H1 (cell line): Measurements from ENCODE around the gene RTN4RL2. TPM values are rescaled to one million over a fixed set of nuclear protein-coding genes. Genes with fewer than 3 reads are reported as not detected.

ENCODE experiments used
- CTCF ChIA-PET: fragments of 300-600 bp; sonication (Branson Sonifier 250); formaldehyde crosslinking; loops from one replicate; lab custom pipeline; 2021; ENCODE audit not compliant: partially characterized antibody; lab: Charles Lee
- POLR2A ChIA-PET: fragments of 300-600 bp; sonication (Branson Sonifier 250); formaldehyde crosslinking; loops from one replicate; lab custom pipeline; 2021; ENCODE audit warnings: inconsistent platforms; ENCODE audit not compliant: partially characterized antibody; lab: Charles Lee
- DNase-seq, 2 experiments: peaks; one replicate each; pipeline versions ENCODE4 v3.0.0 to v3.0.0-alpha.2; 2010 to 2022; ENCODE audit warnings: low spot score in 2 of 2, low read depth in 1 of 2, mixed read lengths in 1 of 2
- FAIRE-seq: peaks from 2 replicates; lab custom pipeline; 2011; peaks lifted over from hg19 to GRCh38; lab: Jason Lieb, UNC
- H2AFZ ChIP-seq: 2 replicates; pipeline ENCODE4 v1.8.1; 2012; ENCODE audit warnings: low read length, inconsistent platforms
- H2AK5ac ChIP-seq: 2 replicates; pipeline ENCODE4 v1.6.1; 2013; ENCODE audit warnings: low read depth, low read length
- H2BK120ac ChIP-seq: replicated peaks from 2 replicates; pipeline ENCODE3; 2013; ENCODE audit warnings: low read depth, low read length, inconsistent platforms
- H2BK12ac ChIP-seq: 2 replicates; pipeline ENCODE4 v1.6.1; 2013; ENCODE audit warnings: low read depth, low read length
- H2BK15ac ChIP-seq: 2 replicates; pipeline ENCODE4 v1.6.1; 2013; ENCODE audit warnings: low read length
- H2BK20ac ChIP-seq: 2 replicates; pipeline ENCODE4 v1.6.1; 2013; ENCODE audit warnings: low read length
- H2BK5ac ChIP-seq: 2 replicates; pipeline ENCODE4 v1.6.1; 2013; ENCODE audit warnings: low read depth, low read length
- H3K14ac ChIP-seq: 2 replicates; pipeline ENCODE4 v1.6.1; 2013; ENCODE audit warnings: inconsistent platforms; ENCODE audit not compliant: insufficient read length
- H3K18ac ChIP-seq: 2 replicates; pipeline ENCODE4 v1.6.1; 2013; ENCODE audit warnings: low read length; ENCODE audit errors: extremely low read depth
- H3K23ac ChIP-seq: 2 replicates; pipeline ENCODE4 v1.6.1; 2013; ENCODE audit warnings: inconsistent platforms; ENCODE audit not compliant: insufficient read length
- H3K23me2 ChIP-seq: 2 replicates; pipeline ENCODE4 v1.6.1; 2013; ENCODE audit warnings: low read depth, low read length
- H3K27ac ChIP-seq: 2 replicates; pipeline ENCODE4 v1.6.1; 2011; ENCODE audit warnings: low read depth, low read length, inconsistent platforms
- H3K27me3 ChIP-seq, 4 experiments: replicated peaks in 1 of 4; 1 replicate in 1 of 4; 2 replicates in 3 of 4; pipeline versions ENCODE4 v1.6.1 to v1.8.1; 2011 to 2013; ENCODE audit warnings: low read length in 3 of 4, mild to moderate bottlenecking in 3 of 4, inconsistent platforms in 2 of 4, mixed read lengths in 2 of 4, moderate library complexity in 1 of 4; ENCODE audit not compliant: control insufficient read depth in 3 of 4, insufficient read depth in 3 of 4; ENCODE audit errors: extremely low read depth in 1 of 4
- H3K36me3 ChIP-seq, 4 experiments: 2 replicates each; pipeline versions ENCODE4 v1.6.1 to v1.8.1; 2011 to 2013; ENCODE audit warnings: mild to moderate bottlenecking in 4 of 4, low read length in 3 of 4, moderate library complexity in 2 of 4, control low read depth in 1 of 4, inconsistent platforms in 1 of 4; ENCODE audit not compliant: insufficient read depth in 4 of 4, control insufficient read depth in 2 of 4
- H3K4ac ChIP-seq: replicated peaks from 2 replicates; pipeline ENCODE3; 2013; ENCODE audit warnings: low read length, low read depth, mixed read lengths, inconsistent platforms; ENCODE audit not compliant: insufficient read length
- H3K4me1 ChIP-seq, 4 experiments: replicated peaks in 1 of 4; 1 replicate in 1 of 4; 2 replicates in 3 of 4; pipeline versions ENCODE4 v1.6.1 to v1.8.1; 2011 to 2013; ENCODE audit warnings: low read length in 3 of 4, inconsistent platforms in 2 of 4, mixed read lengths in 1 of 4; ENCODE audit not compliant: insufficient read depth in 4 of 4, control insufficient read depth in 3 of 4
- H3K4me2 ChIP-seq, 2 experiments: 2 replicates each; pipeline versions ENCODE4 v1.6.1 to v1.8.1; 2011 to 2013; ENCODE audit warnings: low read depth in 2 of 2, low read length in 2 of 2, control low read depth in 1 of 2, inconsistent platforms in 1 of 2, mild to moderate bottlenecking in 1 of 2; ENCODE audit not compliant: insufficient read depth in 1 of 2
- H3K4me3 ChIP-seq, 4 experiments: fragments of 200-600, 300-600 bp in 1 of 4; sonication (generic), shearing (Covaris generic), sonication (Bioruptor Twin) in 1 of 4; 2 replicates each; pipeline versions ENCODE4 v1.5.1 to v1.8.1; 2011 to 2016; ENCODE audit warnings: low read length in 4 of 4, low read depth in 3 of 4, control low read depth in 2 of 4, inconsistent platforms in 2 of 4, mild to moderate bottlenecking in 2 of 4, mixed read lengths in 1 of 4, moderate library complexity in 1 of 4; ENCODE audit not compliant: insufficient read depth in 2 of 4; ENCODE audit errors: extremely low read depth in 1 of 4
- H3K56ac ChIP-seq: replicated peaks from 2 replicates; pipeline ENCODE3; 2013; ENCODE audit warnings: low read depth, mild to moderate bottlenecking, mixed read lengths, low read length, inconsistent platforms; ENCODE audit not compliant: insufficient read length
- H3K79me1 ChIP-seq: 2 replicates; pipeline ENCODE4 v1.6.1; 2013; ENCODE audit warnings: low read depth, low read length, control low read depth
- H3K79me2 ChIP-seq, 2 experiments: 2 replicates each; pipeline versions ENCODE4 v1.6.1 to v1.8.1; 2012 to 2013; ENCODE audit warnings: low read length in 2 of 2, mild to moderate bottlenecking in 2 of 2, inconsistent platforms in 1 of 2; ENCODE audit not compliant: insufficient read depth in 2 of 2, control insufficient read depth in 1 of 2
- H3K9ac ChIP-seq, 4 experiments: replicated peaks in 1 of 4; 1 replicate in 1 of 4; 2 replicates in 3 of 4; pipeline versions ENCODE4 v1.6.1 to v1.8.1; 2011 to 2013; ENCODE audit warnings: low read depth in 3 of 4, low read length in 3 of 4, control low read depth in 2 of 4, mild to moderate bottlenecking in 2 of 4, moderate library complexity in 2 of 4, inconsistent platforms in 1 of 4; ENCODE audit errors: extremely low read depth in 1 of 4
- H3K9me3 ChIP-seq, 2 experiments: 2 replicates each; pipeline versions ENCODE4 v1.6.1 to v1.8.1; 2012 to 2013; ENCODE audit warnings: mild to moderate bottlenecking in 2 of 2, moderate library complexity in 2 of 2, control low read depth in 1 of 2, inconsistent platforms in 1 of 2, low read depth in 1 of 2, low read length in 1 of 2, mixed read lengths in 1 of 2; ENCODE audit not compliant: insufficient read depth in 2 of 2
- H4K20me1 ChIP-seq, 2 experiments: replicated peaks in 1 of 2; 2 replicates each; pipeline versions ENCODE3 to v1.8.1; 2011 to 2013; ENCODE audit warnings: inconsistent platforms in 2 of 2, low read length in 2 of 2, mild to moderate bottlenecking in 1 of 2; ENCODE audit not compliant: insufficient read depth in 2 of 2, control insufficient read depth in 1 of 2
- H4K5ac ChIP-seq: 2 replicates; pipeline ENCODE4 v1.6.1; 2013; ENCODE audit warnings: low read length, low read depth, mixed read lengths, inconsistent platforms; ENCODE audit not compliant: insufficient read length
- H4K8ac ChIP-seq: 2 replicates; pipeline ENCODE4 v1.8.0; 2013; ENCODE audit warnings: mild to moderate bottlenecking, moderate library complexity, low read length, inconsistent platforms; ENCODE audit not compliant: insufficient read depth; ENCODE audit errors: extremely low read depth
- H4K91ac ChIP-seq: replicated peaks from 2 replicates; pipeline ENCODE3; 2013; ENCODE audit warnings: low read length, mixed read lengths, inconsistent platforms; ENCODE audit not compliant: insufficient read length
- RFX5 ChIP-seq: IDR thresholded peaks from 2 replicates; pipeline ENCODE4 v1.6.1; 2011; ENCODE audit warnings: low read depth, low read length, improper control_type of control experiment, borderline replicate concordance
- WGBS, 2 experiments: shearing (Covaris generic) in 1 of 2; methylation state at CpG; one replicate each; pipeline versions ENCODE4 v1.1.6 to v1.1.7; 2013 to 2015; ENCODE audit warnings: low lambda C conversion rate in 2 of 2, mixed read lengths in 2 of 2, inconsistent platforms in 1 of 2, low coverage in 1 of 2, missing lambda C conversion rate in 1 of 2; ENCODE audit not compliant: insufficient replicate concordance in 2 of 2, insufficient coverage in 1 of 2, insufficient read length in 1 of 2; ENCODE audit errors: extremely low coverage in 1 of 2, missing lambda C conversion rate in 1 of 2; 5-methylcytosine and 5-hydroxymethylcytosine counted together
- polyA plus RNA-seq, 7 experiments: library from polyadenylated mRNA; depleted of rRNA in 3 of 7; stranded (reverse) in 5 of 7; unstranded in 2 of 7; fragments of >200 nt in 5 of 7; fragments of 200-250 nt in 2 of 7; gene quantifications; 1 replicate in 5 of 7; 2 replicates in 1 of 7; 4 replicates in 1 of 7; pipeline versions ENCODE4 v1.2.1 to v1.2.3, GENCODE V29; 2011 to 2013; ENCODE audit warnings: missing spikeins in 2 of 7, mixed read lengths in 2 of 7
- total RNA-seq: library from RNA; stranded (reverse); fragmentation: NEBNext Ultra II Directional; extraction: Animal tissue kit (Norgen Biotek cat#: 25700); gene quantifications from 2 replicates; pipeline ENCODE4 v1.2.1, GENCODE V29; 2021

RTN4RL2 gene
- total and polyA plus RNA-seq, 2 of the 8 experiments (the other 6 are each of a cell fraction or from before 2014, with no cell fraction given): 11.4 to 23.7 TPM

DNA sequence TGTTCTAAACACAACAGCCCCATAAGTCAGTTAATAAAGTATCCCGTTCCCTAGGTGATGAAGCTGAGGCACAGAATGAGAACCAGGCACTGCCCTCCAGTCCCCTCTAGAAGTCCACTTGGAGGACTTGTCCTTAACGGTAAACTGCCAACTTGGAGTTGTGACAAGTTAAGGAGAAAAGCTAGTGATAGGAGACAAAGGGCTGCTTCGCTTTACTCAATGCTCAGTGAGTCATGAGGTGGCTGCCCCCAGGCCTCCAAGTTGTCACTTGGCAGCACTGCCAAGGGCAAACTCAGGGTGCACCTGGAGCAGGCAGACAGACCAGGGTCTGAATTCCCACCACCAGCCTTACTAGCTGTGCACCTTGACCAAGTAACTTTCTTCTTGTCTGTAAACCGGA, 41.6 kb downstream of the RTN4RL2 start:
- H3K14ac ChIP-seq: no peak overlapping the region
- no peak overlapping the region for H3K9ac ChIP-seq
- FAIRE-seq (no peak), DNase-seq (no peak)
- H3K4me3 ChIP-seq: no peak overlapping the region
- no peak overlapping the region for H3K4me2 ChIP-seq
- H2BK15ac ChIP-seq: 0 out of 2 replicates have a peak overlapping the region, but pooled peaks have one; percentile 53
- H3K36me3 ChIP-seq: no peaks in the 10 kb centered on the region; a peak in 1 of 8 replicates
- peaks cover 2% of the 10 kb centered on the region; the same call in 1 of the 2 replicates for H3K23me2 ChIP-seq
- no peak overlapping the region for H4K91ac ChIP-seq
- peaks cover 0 to 2% of the 10 kb centered on the region in 2 experiments for H4K20me1 ChIP-seq
- WGBS, 2 experiments: 96% methylated on average over 4 of the region's 4 CpGs; no CpG with 5 or more reads in 1 of the 2 experiments
- H3K23ac ChIP-seq: no peak overlapping the region
- H3K4me1 ChIP-seq: peaks cover 7 to 18% (median 14%) of the 10 kb centered on the region in 4 experiments
- no peak overlapping the region for H3K18ac ChIP-seq
- H4K8ac ChIP-seq: no peak overlapping the region
- POLR2A ChIA-PET: interaction anchor here (0.6 to 4.3 kb wide), 10 partner anchors 8 to 139 kb away, joined by 3 to 66 read pairs (median 4); partner anchors contain the start of genes SLC43A1, TIMM10 and UBE2L6
- H4K5ac ChIP-seq: no peak overlapping the region
- H2BK12ac ChIP-seq: no peak overlapping the region
- H3K79me2 ChIP-seq: peaks cover 0 to 9% of the 10 kb centered on the region in 2 experiments; a peak in 2 of 4 replicates
- H3K56ac ChIP-seq: no peak overlapping the region
- H2BK20ac ChIP-seq: no peak overlapping the region
- peaks cover 2% of the 10 kb centered on the region; the same call in 1 of the 2 replicates for H3K79me1 ChIP-seq
- no peak overlapping the region for H2AFZ ChIP-seq
- no peak for TF ChIP-seq RFX5
- TF ChIP-seq, all 59 proteins: peak for 0
- H3K27ac ChIP-seq: no peak overlapping the region
- H2BK120ac ChIP-seq: no peak overlapping the region
- H3K27me3 ChIP-seq: no peaks in the 10 kb centered on the region
- no peak overlapping the region for H3K4ac ChIP-seq
- CTCF ChIA-PET: interaction anchor here (0.7 to 33.7 kb wide), 14 partner anchors 9 to 273 kb away, joined by 3 to 1146 read pairs (median 5); partner anchors contain the start of genes PRG3, RTN4RL2, SLC43A1 and SMTNL1
- no peaks in the 10 kb centered on the region for H3K9me3 ChIP-seq
- no peak overlapping the region for H2AK5ac ChIP-seq
- no peak overlapping the region for H2BK5ac ChIP-seq
